Measurements from ENCODE around the gene CKAP4.

The CKAP4 gene

GRCh38 chr12:106274012-106274411, 26.2 kb upstream of the CKAP4 start:
- no peak overlapping the region for H3K4me3 ChIP-seq (ENCODE audit: extremely low read depth, insufficient read depth, low read length, poor library complexity, severe bottlenecking)
- no peaks in the 10 kb centered on the region for H3K9me3 ChIP-seq (ENCODE audit: control insufficient read depth, low read length)
- H3K27ac ChIP-seq (ENCODE audit: low read depth, low read length, severe bottlenecking) = no peak overlapping the region
- no peaks in the 10 kb centered on the region for H3K4me1 ChIP-seq (ENCODE audit: control insufficient read depth, insufficient read depth, low read length, poor library complexity, severe bottlenecking)
- H3K36me3 ChIP-seq (ENCODE audit: control insufficient read depth, insufficient read depth, low read length) = no peaks in the 10 kb centered on the region
- no CpG with 5 or more reads among the region's 6 CpGs for WGBS, 2 experiments (ENCODE audit: insufficient coverage in 2 of 2)

- Histone ChIP-seq H3K4me3 (ENCODE audit: extremely low read depth, insufficient read depth, low read length, poor library complexity, severe bottlenecking) (no peak overlapping the region), H3K4me1 (ENCODE audit: control insufficient read depth, insufficient read depth, low read length, poor library complexity, severe bottlenecking) (no peaks in the 10 kb centered on the region), H3K36me3 (ENCODE audit: control insufficient read depth, insufficient read depth, low read length) (no peaks in the 10 kb centered on the region), H3K9me3 (ENCODE audit: control insufficient read depth, low read length) (no peaks in the 10 kb centered on the region), H3K27ac (ENCODE audit: low read depth, low read length, severe bottlenecking) (no peak overlapping the region)
- 94 to 96% methylated on average over 6 of the region's 6 CpGs for WGBS, 2 experiments (ENCODE audit: insufficient coverage in 2 of 2)
Observed at GRCh38 chr12:106273491-106273890, 25.7 kb upstream of the CKAP4 start.

- Histone ChIP-seq H3K36me3 (ENCODE audit: control insufficient read depth, insufficient read depth, low read length) (no peaks in the 10 kb centered on the region), H3K4me3 (ENCODE audit: extremely low read depth, insufficient read depth, low read length, poor library complexity, severe bottlenecking) (no peak overlapping the region), H3K27ac (ENCODE audit: low read depth, low read length, severe bottlenecking) (no peak overlapping the region), H3K4me1 (ENCODE audit: control insufficient read depth, insufficient read depth, low read length, poor library complexity, severe bottlenecking) (no peaks in the 10 kb centered on the region), H3K9me3 (ENCODE audit: control insufficient read depth, low read length) (no peaks in the 10 kb centered on the region)
- 93 to 100% methylated on average over 1 to 2 of the region's 5 CpGs for WGBS, 2 experiments (ENCODE audit: insufficient coverage in 2 of 2)
Observed at GRCh38 chr12:106271575-106272505, 24.0 kb upstream of the CKAP4 start.

GRCh38 chr12:106269150-106269771, 21.4 kb upstream of the CKAP4 start:
- WGBS, 2 experiments (ENCODE audit: insufficient coverage in 2 of 2) = 88 to 90% methylated on average over 5 to 7 of the region's 7 CpGs
- Histone ChIP-seq H3K36me3 (ENCODE audit: control insufficient read depth, insufficient read depth, low read length) (no peaks in the 10 kb centered on the region), H3K4me1 (ENCODE audit: control insufficient read depth, insufficient read depth, low read length, poor library complexity, severe bottlenecking) (no peaks in the 10 kb centered on the region), H3K4me3 (ENCODE audit: extremely low read depth, insufficient read depth, low read length, poor library complexity, severe bottlenecking) (no peak overlapping the region), H3K9me3 (ENCODE audit: control insufficient read depth, low read length) (no peaks in the 10 kb centered on the region), H3K27ac (ENCODE audit: low read depth, low read length, severe bottlenecking) (no peak overlapping the region)

GRCh38 chr12:106267535-106267934, 19.7 kb upstream of the CKAP4 start:
- Histone ChIP-seq H3K27ac (ENCODE audit: low read depth, low read length, severe bottlenecking) (no peak overlapping the region), H3K36me3 (ENCODE audit: control insufficient read depth, insufficient read depth, low read length) (no peaks in the 10 kb centered on the region), H3K4me3 (ENCODE audit: extremely low read depth, insufficient read depth, low read length, poor library complexity, severe bottlenecking) (no peak overlapping the region), H3K9me3 (ENCODE audit: control insufficient read depth, low read length) (no peaks in the 10 kb centered on the region), H3K4me1 (ENCODE audit: control insufficient read depth, insufficient read depth, low read length, poor library complexity, severe bottlenecking) (no peaks in the 10 kb centered on the region)
- no CpG with 5 or more reads among the region's 2 CpGs for WGBS, 2 experiments (ENCODE audit: insufficient coverage in 2 of 2)

- Histone ChIP-seq H3K4me1 (ENCODE audit: control insufficient read depth, insufficient read depth, low read length, poor library complexity, severe bottlenecking) (no peaks in the 10 kb centered on the region), H3K36me3 (ENCODE audit: control insufficient read depth, insufficient read depth, low read length) (no peaks in the 10 kb centered on the region), H3K27ac (ENCODE audit: low read depth, low read length, severe bottlenecking) (no peak overlapping the region), H3K9me3 (ENCODE audit: control insufficient read depth, low read length) (no peaks in the 10 kb centered on the region), H3K4me3 (ENCODE audit: extremely low read depth, insufficient read depth, low read length, poor library complexity, severe bottlenecking) (no peak overlapping the region)
- WGBS, 2 experiments (ENCODE audit: insufficient coverage in 2 of 2) = no CpG with 5 or more reads among the region's 1 CpG
Observed at GRCh38 chr12:106265116-106265515, 17.3 kb upstream of the CKAP4 start.

- Histone ChIP-seq H3K36me3 (ENCODE audit: control insufficient read depth, insufficient read depth, low read length) (no peaks in the 10 kb centered on the region), H3K4me1 (ENCODE audit: control insufficient read depth, insufficient read depth, low read length, poor library complexity, severe bottlenecking) (peaks cover 2% of the 10 kb centered on the region)
- 100% methylated on average over 1 of the region's 1 CpG; no CpG with 5 or more reads in 1 of the 2 experiments for WGBS, 2 experiments (ENCODE audit: insufficient coverage in 2 of 2)
Observed at GRCh38 chr12:106258935-106259334, 11.1 kb upstream of the CKAP4 start.

GRCh38 chr12:106258226-106258625, 10.4 kb upstream of the CKAP4 start:
- WGBS, 2 experiments (ENCODE audit: insufficient coverage in 2 of 2) = 65 to 70% methylated on average over 3 of the region's 4 CpGs

More at GRCh38 chr12:106258935-106259334, 11.1 kb upstream of the CKAP4 start:
- Histone ChIP-seq H3K4me3 (ENCODE audit: extremely low read depth, insufficient read depth, low read length, poor library complexity, severe bottlenecking) (no peak overlapping the region), H3K9me3 (ENCODE audit: control insufficient read depth, low read length) (no peaks in the 10 kb centered on the region), H3K27ac (ENCODE audit: low read depth, low read length, severe bottlenecking) (no peak overlapping the region)

GRCh38 chr12:106256524-106256923, 8.7 kb upstream of the CKAP4 start:
- H3K36me3 ChIP-seq (ENCODE audit: control insufficient read depth, insufficient read depth, low read length) = no peaks in the 10 kb centered on the region
- H3K4me3 ChIP-seq (ENCODE audit: extremely low read depth, insufficient read depth, low read length, poor library complexity, severe bottlenecking) = no peak overlapping the region
- no peaks in the 10 kb centered on the region for H3K9me3 ChIP-seq (ENCODE audit: control insufficient read depth, low read length)
- H3K27ac ChIP-seq (ENCODE audit: low read depth, low read length, severe bottlenecking) = no peak overlapping the region
- peaks cover 5% of the 10 kb centered on the region for H3K4me1 ChIP-seq (ENCODE audit: control insufficient read depth, insufficient read depth, low read length, poor library complexity, severe bottlenecking)

More at GRCh38 chr12:106258226-106258625, 10.4 kb upstream of the CKAP4 start:
- no peaks in the 10 kb centered on the region for H3K36me3 ChIP-seq (ENCODE audit: control insufficient read depth, insufficient read depth, low read length)
- H3K4me3 ChIP-seq (ENCODE audit: extremely low read depth, insufficient read depth, low read length, poor library complexity, severe bottlenecking) = no peak overlapping the region
- H3K4me1 ChIP-seq (ENCODE audit: control insufficient read depth, insufficient read depth, low read length, poor library complexity, severe bottlenecking) = peaks cover 2% of the 10 kb centered on the region
- no peak overlapping the region for H3K27ac ChIP-seq (ENCODE audit: low read depth, low read length, severe bottlenecking)
- H3K9me3 ChIP-seq (ENCODE audit: control insufficient read depth, low read length) = no peaks in the 10 kb centered on the region

GRCh38 chr12:106255952-106256351, 8.1 kb upstream of the CKAP4 start:
- 89 to 95% methylated on average over 4 of the region's 5 CpGs for WGBS, 2 experiments (ENCODE audit: insufficient coverage in 2 of 2)
- no peaks in the 10 kb centered on the region for H3K36me3 ChIP-seq (ENCODE audit: control insufficient read depth, insufficient read depth, low read length)
- H3K27ac ChIP-seq (ENCODE audit: low read depth, low read length, severe bottlenecking) = no peak overlapping the region
- no peaks in the 10 kb centered on the region for H3K9me3 ChIP-seq (ENCODE audit: control insufficient read depth, low read length)
- H3K4me1 ChIP-seq (ENCODE audit: control insufficient read depth, insufficient read depth, low read length, poor library complexity, severe bottlenecking) = peaks cover 9% of the 10 kb centered on the region
- H3K4me3 ChIP-seq (ENCODE audit: extremely low read depth, insufficient read depth, low read length, poor library complexity, severe bottlenecking) = no peak overlapping the region

- Histone ChIP-seq H3K4me1 (ENCODE audit: control insufficient read depth, insufficient read depth, low read length, poor library complexity, severe bottlenecking) (peaks cover 9% of the 10 kb centered on the region), H3K27ac (ENCODE audit: low read depth, low read length, severe bottlenecking) (no peak overlapping the region), H3K4me3 (ENCODE audit: extremely low read depth, insufficient read depth, low read length, poor library complexity, severe bottlenecking) (no peak overlapping the region), H3K36me3 (ENCODE audit: control insufficient read depth, insufficient read depth, low read length) (no peaks in the 10 kb centered on the region), H3K9me3 (ENCODE audit: control insufficient read depth, low read length) (no peaks in the 10 kb centered on the region)
- WGBS, 2 experiments (ENCODE audit: insufficient coverage in 2 of 2) = 94 to 100% methylated on average over 1 to 3 of the region's 3 CpGs
Observed at GRCh38 chr12:106255493-106255892, 7.7 kb upstream of the CKAP4 start.
